ENCODE results near the gene PAFAH2.
"Not testable (repeated sequence)": the region's sequence is repeated elsewhere in the genome, so short reads cannot be mapped to it uniquely, and the experiment has no call there.

Gene PAFAH2

GRCh38 chr1:25989440-25990234 lies 8.2 kb downstream of the PAFAH2 start:
- Histone ChIP-seq H3K9ac (ENCODE audit: low read length) (no peak overlapping the region), H3K36me3 (replicated peaks; ENCODE audit: low read depth, low read length) (no peaks in the 10 kb centered on the region), H3K27ac (ENCODE audit: low read length) (no peak overlapping the region), H3K27me3 (ENCODE audit: low read depth, low read length) (no peaks in the 10 kb centered on the region), H3K4me1 (ENCODE audit: low read length) (no peaks in the 10 kb centered on the region), H3K9me3 (ENCODE audit: insufficient read depth, low read length) (no peaks in the 10 kb centered on the region), H2AFZ (ENCODE audit: low read depth, low read length) (no peak overlapping the region), H3K4me2 (ENCODE audit: low read length) (no peak overlapping the region), H4K20me1 (ENCODE audit: insufficient read depth, low read length) (no peaks in the 10 kb centered on the region), H3K4me3 (ENCODE audit: low read length) (no peak overlapping the region), H3K79me2 (ENCODE audit: low read length) (no peaks in the 10 kb centered on the region)
- no peak for TF ChIP-seq EZH2phosphoT487 (IDR thresholded peaks at IDR 0.05; ENCODE audit: low read depth)
- no peak for TF ChIP-seq CTCF (IDR thresholded peaks at IDR 0.05; ENCODE audit: low read depth, low read length)

- Histone ChIP-seq H3K27ac (ENCODE audit: low read length) (no peak overlapping the region), H3K4me1 (ENCODE audit: low read length) (no peaks in the 10 kb centered on the region), H3K36me3 (replicated peaks; ENCODE audit: low read depth, low read length) (no peaks in the 10 kb centered on the region), H4K20me1 (ENCODE audit: insufficient read depth, low read length) (no peaks in the 10 kb centered on the region), H3K9me3 (ENCODE audit: insufficient read depth, low read length) (no peaks in the 10 kb centered on the region), H3K4me2 (ENCODE audit: low read length) (no peak overlapping the region), H3K9ac (ENCODE audit: low read length) (no peak overlapping the region), H2AFZ (ENCODE audit: low read depth, low read length) (no peak overlapping the region), H3K4me3 (ENCODE audit: low read length) (no peak overlapping the region), H3K27me3 (ENCODE audit: low read depth, low read length) (no peaks in the 10 kb centered on the region), H3K79me2 (ENCODE audit: low read length) (no peaks in the 10 kb centered on the region)
- TF ChIP-seq EZH2phosphoT487 (IDR thresholded peaks at IDR 0.05; ENCODE audit: low read depth), result no peak
- TF ChIP-seq CTCF (IDR thresholded peaks at IDR 0.05; ENCODE audit: low read depth, low read length), result no peak
Observed at GRCh38 chr1:25987951-25988350, 9.9 kb downstream of the PAFAH2 start.

- H3K36me3 ChIP-seq (replicated peaks; ENCODE audit: low read depth, low read length); H3K4me2 ChIP-seq (ENCODE audit: low read length); H3K4me1 ChIP-seq (ENCODE audit: low read length); H4K20me1 ChIP-seq (ENCODE audit: insufficient read depth, low read length); H3K27me3 ChIP-seq (ENCODE audit: low read depth, low read length); H3K79me2 ChIP-seq (ENCODE audit: low read length); H3K9ac ChIP-seq (ENCODE audit: low read length); H2AFZ ChIP-seq (ENCODE audit: low read depth, low read length); H3K9me3 ChIP-seq (ENCODE audit: insufficient read depth, low read length); H3K27ac ChIP-seq (ENCODE audit: low read length); H3K4me3 ChIP-seq (ENCODE audit: low read length): not testable (repeated sequence)
Observed at GRCh38 chr1:25986773-25987172, 11.1 kb downstream of the PAFAH2 start.

GRCh38 chr1:25985670-25986069 lies 12.2 kb downstream of the PAFAH2 start:
- no peaks in the 10 kb centered on the region for H4K20me1 ChIP-seq (ENCODE audit: insufficient read depth, low read length)
- no peak overlapping the region for H3K4me2 ChIP-seq (ENCODE audit: low read length)
- H3K9ac ChIP-seq (ENCODE audit: low read length), result no peak overlapping the region
- H3K36me3 ChIP-seq (replicated peaks; ENCODE audit: low read depth, low read length), result no peaks in the 10 kb centered on the region
- H3K79me2 ChIP-seq (ENCODE audit: low read length), result no peaks in the 10 kb centered on the region
- H3K27me3 ChIP-seq (ENCODE audit: low read depth, low read length), result no peaks in the 10 kb centered on the region
- no peaks in the 10 kb centered on the region for H3K9me3 ChIP-seq (ENCODE audit: insufficient read depth, low read length)
- no peak overlapping the region for H2AFZ ChIP-seq (ENCODE audit: low read depth, low read length)
- H3K4me1 ChIP-seq (ENCODE audit: low read length), result no peaks in the 10 kb centered on the region
- TF ChIP-seq EZH2phosphoT487 (IDR thresholded peaks at IDR 0.05; ENCODE audit: low read depth), result no peak
- TF ChIP-seq CTCF (IDR thresholded peaks at IDR 0.05; ENCODE audit: low read depth, low read length), result no peak
- no peak overlapping the region for H3K4me3 ChIP-seq (ENCODE audit: low read length)
- no peak overlapping the region for H3K27ac ChIP-seq (ENCODE audit: low read length)
